ENCODE measurements around the gene KIR3DL1.
"Not testable (repeated sequence)": the region's sequence is repeated elsewhere in the genome, so short reads cannot be mapped to it uniquely, and the experiment has no call there.

KIR3DL1 gene

GRCh38 chr19:54816251-54816650, at the start of gene KIR3DL1:
TSS of gene KIR3DL1 (plus strand) at chr19:54816468.
- not testable (repeated sequence) for DNase-seq

GRCh38 chr19:54769646-54770045, 46.6 kb upstream of the KIR3DL1 start, which contains the start of gene KIR2DL1:
TSS of gene KIR2DL1 (plus strand) at chr19:54769793. CDS start at chr19:54769851, 58 bp downstream.
- DNase-seq: not testable (repeated sequence)

GRCh38 chr19:54770511-54770910, 45.8 kb upstream of the KIR3DL1 start:
- DNase-seq: not testable (repeated sequence)

GRCh38 chr19:54771018-54771960, 45.0 kb upstream of the KIR3DL1 start:
- DNase-seq: not testable (repeated sequence)

GRCh38 chr19:54772666-54773065, 43.6 kb upstream of the KIR3DL1 start:
- not testable (repeated sequence) for DNase-seq

GRCh38 chr19:54775095-54775815, 41.0 kb upstream of the KIR3DL1 start:
- DNase-seq: not testable (repeated sequence)

- not testable (repeated sequence) for DNase-seq
These were observed 40.4 kb upstream of the KIR3DL1 start for GRCh38 chr19:54775830-54776229.

- DNase-seq: not testable (repeated sequence)
These were observed 38.4 kb upstream of the KIR3DL1 start for GRCh38 chr19:54777851-54778250.

- DNase-seq: not testable (repeated sequence)
These were observed 37.4 kb upstream of the KIR3DL1 start for GRCh38 chr19:54778896-54779295.

- not testable (repeated sequence) for DNase-seq
These were observed 33.4 kb upstream of the KIR3DL1 start for GRCh38 chr19:54782916-54783315.

GRCh38 chr19:54786091-54786723, 30.1 kb upstream of the KIR3DL1 start:
- DNase-seq: not testable (repeated sequence)

GRCh38 chr19:54788154-54788553, 28.1 kb upstream of the KIR3DL1 start:
- DNase-seq: not testable (repeated sequence)

- no peak for DNase-seq
These were observed 25.6 kb upstream of the KIR3DL1 start for GRCh38 chr19:54790711-54791110.

GRCh38 chr19:54791476-54791875, 24.8 kb upstream of the KIR3DL1 start:
- DNase-seq: no peak

GRCh38 chr19:54792814-54793213, 23.5 kb upstream of the KIR3DL1 start:
- DNase-seq: no peak

- DNase-seq: no peak
These were observed 20.5 kb upstream of the KIR3DL1 start for GRCh38 chr19:54795758-54796157.

GRCh38 chr19:54803410-54803809, 12.9 kb upstream of the KIR3DL1 start, which contains the start of gene KIR2DL4:
TSS of gene KIR2DL4 (plus strand) at chr19:54803610. CDS start at chr19:54803652, 42 bp downstream.
- DNase-seq: no peak

- no peak for DNase-seq
These were observed 12.2 kb upstream of the KIR3DL1 start for GRCh38 chr19:54804101-54804500.

GRCh38 chr19:54804571-54804970, 11.7 kb upstream of the KIR3DL1 start:
- no peak for DNase-seq

GRCh38 chr19:54805665-54806515, 10.4 kb upstream of the KIR3DL1 start:
- no peak for DNase-seq

- DNase-seq: no peak
These were observed 9.8 kb upstream of the KIR3DL1 start for GRCh38 chr19:54806516-54806838.

GRCh38 chr19:54814571-54814970, 1.7 kb upstream of the KIR3DL1 start:
- not testable (repeated sequence) for DNase-seq

Measured in KG1 (cell line).